ENCODE data around the gene GMPPA.

GRCh38 chr2:219537657-219538488 is 39.2 kb downstream of the GMPPA start:
- TF ChIP-seq, protein P1, sequence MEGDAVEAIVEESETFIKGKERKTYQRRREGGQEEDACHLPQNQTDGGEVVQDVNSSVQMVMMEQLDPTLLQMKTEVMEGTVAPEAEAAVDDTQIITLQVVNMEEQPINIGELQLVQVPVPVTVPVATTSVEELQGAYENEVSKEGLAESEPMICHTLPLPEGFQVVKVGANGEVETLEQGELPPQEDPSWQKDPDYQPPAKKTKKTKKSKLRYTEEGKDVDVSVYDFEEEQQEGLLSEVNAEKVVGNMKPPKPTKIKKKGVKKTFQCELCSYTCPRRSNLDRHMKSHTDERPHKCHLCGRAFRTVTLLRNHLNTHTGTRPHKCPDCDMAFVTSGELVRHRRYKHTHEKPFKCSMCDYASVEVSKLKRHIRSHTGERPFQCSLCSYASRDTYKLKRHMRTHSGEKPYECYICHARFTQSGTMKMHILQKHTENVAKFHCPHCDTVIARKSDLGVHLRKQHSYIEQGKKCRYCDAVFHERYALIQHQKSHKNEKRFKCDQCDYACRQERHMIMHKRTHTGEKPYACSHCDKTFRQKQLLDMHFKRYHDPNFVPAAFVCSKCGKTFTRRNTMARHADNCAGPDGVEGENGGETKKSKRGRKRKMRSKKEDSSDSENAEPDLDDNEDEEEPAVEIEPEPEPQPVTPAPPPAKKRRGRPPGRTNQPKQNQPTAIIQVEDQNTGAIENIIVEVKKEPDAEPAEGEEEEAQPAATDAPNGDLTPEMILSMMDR (IDR thresholded peaks at IDR 0.05), result no peak
- no peak for TF ChIP-seq EP300 (IDR thresholded peaks at IDR 0.05)

Measured in esophagus muscularis mucosa (tissue), 3 donors.